Trophoblast cell (in vitro differentiated cells and primary cell): Measurements from ENCODE around the gene RPP25.
"Not testable (repeated sequence)": the region's sequence is repeated elsewhere in the genome, so short reads cannot be mapped to it uniquely, and the experiment has no call there.

ENCODE experiments used
- DNase-seq, 2 donors: peaks; one replicate each; pipeline ENCODE4 v3.0.0-alpha.2; 2016
- H2AFZ ChIP-seq: 2 replicates; pipeline ENCODE4 v1.6.1; 2013; ENCODE audit warnings: low read length, moderate library complexity, mild to moderate bottlenecking; ENCODE audit not compliant: insufficient read depth, poor library complexity
- H2AK5ac ChIP-seq: 2 replicates; pipeline ENCODE4 v1.6.1; 2013; ENCODE audit warnings: mild to moderate bottlenecking, low read length
- H2BK120ac ChIP-seq: 2 replicates; pipeline ENCODE4 v1.6.1; 2013; ENCODE audit warnings: low read length, mild to moderate bottlenecking, moderate library complexity; ENCODE audit not compliant: insufficient read depth, poor library complexity
- H2BK12ac ChIP-seq: 2 replicates; pipeline ENCODE4 v1.6.1; 2013; ENCODE audit warnings: mild to moderate bottlenecking, low read length, moderate library complexity
- H2BK5ac ChIP-seq: 2 replicates; pipeline ENCODE4 v1.6.1; 2013; ENCODE audit warnings: low read length, low read depth, moderate library complexity, mild to moderate bottlenecking; ENCODE audit not compliant: poor library complexity
- H3K14ac ChIP-seq: 2 replicates; pipeline ENCODE4 v1.6.1; 2013; ENCODE audit warnings: mild to moderate bottlenecking, low read length
- H3K18ac ChIP-seq: 2 replicates; pipeline ENCODE4 v1.6.1; 2013; ENCODE audit warnings: mild to moderate bottlenecking, low read length
- H3K23ac ChIP-seq: 2 replicates; pipeline ENCODE4 v1.6.1; 2013; ENCODE audit warnings: low read length
- H3K27ac ChIP-seq: 2 replicates; pipeline ENCODE4 v1.5.1; 2013; ENCODE audit warnings: low read depth, mild to moderate bottlenecking, inconsistent platforms, low read length, moderate library complexity
- H3K27me3 ChIP-seq: 2 replicates; pipeline ENCODE4 v1.6.1; 2013; ENCODE audit warnings: inconsistent platforms, mild to moderate bottlenecking, low read length, moderate library complexity; ENCODE audit not compliant: insufficient read depth
- H3K36me3 ChIP-seq, 2 experiments: 1 replicate in 1 of 2; 2 replicates in 1 of 2; pipeline ENCODE4 v1.6.1; 2013; ENCODE audit warnings: low read length in 2 of 2, mild to moderate bottlenecking in 2 of 2, moderate library complexity in 1 of 2; ENCODE audit not compliant: insufficient read depth in 2 of 2, control insufficient read depth in 1 of 2
- H3K4ac ChIP-seq: 2 replicates; pipeline ENCODE4 v1.6.1; 2013; ENCODE audit warnings: low read depth, mild to moderate bottlenecking, low read length, moderate library complexity
- H3K4me1 ChIP-seq, 2 experiments: 1 replicate in 1 of 2; 2 replicates in 1 of 2; pipeline ENCODE4 v1.6.1; 2013; ENCODE audit warnings: low read length in 2 of 2, mild to moderate bottlenecking in 2 of 2, moderate library complexity in 1 of 2; ENCODE audit not compliant: insufficient read depth in 2 of 2, control insufficient read depth in 1 of 2
- H3K4me2 ChIP-seq: 2 replicates; pipeline ENCODE4 v1.6.1; 2013; ENCODE audit warnings: inconsistent platforms, mild to moderate bottlenecking, low read length, moderate library complexity
- H3K4me3 ChIP-seq: 2 replicates; pipeline ENCODE4 v1.5.1; 2013; ENCODE audit warnings: mild to moderate bottlenecking, low read depth, low read length, inconsistent platforms
- H3K79me1 ChIP-seq: one replicate; pipeline ENCODE4 v1.6.1; 2013; ENCODE audit warnings: low read length
- H3K79me2 ChIP-seq: 2 replicates; pipeline ENCODE4 v1.6.1; 2013; ENCODE audit warnings: low read length, mild to moderate bottlenecking; ENCODE audit not compliant: control insufficient read depth, insufficient read depth, poor library complexity
- H3K9ac ChIP-seq: 2 replicates; pipeline ENCODE4 v1.6.1; 2013; ENCODE audit warnings: mild to moderate bottlenecking, low read length
- H3K9me3 ChIP-seq: 2 replicates; pipeline ENCODE4 v1.6.1; 2013; ENCODE audit warnings: low read depth, mild to moderate bottlenecking, control low read depth, inconsistent platforms, low read length; ENCODE audit not compliant: insufficient read depth
- H4K12ac ChIP-seq: 2 replicates; pipeline ENCODE4 v1.6.1; 2013; ENCODE audit warnings: low read depth, mild to moderate bottlenecking, low read length, moderate library complexity
- H4K8ac ChIP-seq: 2 replicates; pipeline ENCODE4 v1.6.1; 2013; ENCODE audit warnings: low read depth, mild to moderate bottlenecking, low read length, moderate library complexity
- H4K91ac ChIP-seq: one replicate; pipeline ENCODE4 v1.6.1; 2013; ENCODE audit warnings: low read depth, mild to moderate bottlenecking, low read length, moderate library complexity
- WGBS: extraction: QIAGEN DNeasy Blood & Tissue Kit; methylation state at CpG from one replicate; pipeline ENCODE4 v1.1.7; 2013; ENCODE audit warnings: missing lambda C conversion rate; ENCODE audit not compliant: insufficient read length, insufficient coverage; ENCODE audit errors: extremely low coverage; 5-methylcytosine and 5-hydroxymethylcytosine counted together

RPP25 gene

GRCh38 chr15:74937272-74937589 is 19.3 kb downstream of the RPP25 start:
- no peak for DNase-seq
- peak overlapping the region; percentile 95 for H3K27ac ChIP-seq
- H3K23ac ChIP-seq: no peak overlapping the region
- no peaks in the 10 kb centered on the region for H3K9me3 ChIP-seq
- H4K12ac ChIP-seq: peak overlapping the region; percentile 5
- no peak overlapping the region for H2BK12ac ChIP-seq
- H3K36me3 ChIP-seq: peaks cover 1 to 2% of the 10 kb centered on the region in 2 experiments
- peaks cover 11% of the 10 kb centered on the region for H3K79me1 ChIP-seq
- H3K4me2 ChIP-seq: peak overlapping the region; percentile 85
- H2AFZ ChIP-seq: peak overlapping the region; percentile 98
- H3K4ac ChIP-seq: peak overlapping the region; percentile 85
- no peaks in the 10 kb centered on the region for H3K27me3 ChIP-seq
- H2AK5ac ChIP-seq: no peak overlapping the region
- no peaks in the 10 kb centered on the region for H3K4me1 ChIP-seq
- H3K9ac ChIP-seq: peak overlapping the region; percentile 96
- H4K91ac ChIP-seq: peak overlapping the region; percentile 96
- H3K18ac ChIP-seq: peak overlapping the region; percentile 96
- peak overlapping the region; percentile 91 for H3K4me3 ChIP-seq
- H2BK5ac ChIP-seq: peak overlapping the region; percentile 84
- H3K79me2 ChIP-seq: peaks cover 12% of the 10 kb centered on the region
- WGBS: no CpG with 5 or more reads among the region's 18 CpGs
- H2BK120ac ChIP-seq: peak overlapping the region; percentile 91
- peak overlapping the region; percentile 98 for H3K14ac ChIP-seq
- H4K8ac ChIP-seq: peak overlapping the region; percentile 96

GRCh38 chr15:74935193-74935592 is 21.4 kb downstream of the RPP25 start:
- H4K12ac ChIP-seq, H2AFZ ChIP-seq, H3K9ac ChIP-seq, H4K91ac ChIP-seq, H2BK120ac ChIP-seq, H3K14ac ChIP-seq, H4K8ac ChIP-seq, H3K9me3 ChIP-seq, H3K4me3 ChIP-seq, H3K27ac ChIP-seq, H3K27me3 ChIP-seq, H3K18ac ChIP-seq, H3K4me2 ChIP-seq, H3K4ac ChIP-seq, H3K4me1 ChIP-seq, H2BK12ac ChIP-seq, H3K23ac ChIP-seq, H3K36me3 ChIP-seq, H2BK5ac ChIP-seq, H2AK5ac ChIP-seq: not testable (repeated sequence)
- DNase-seq: peak in 1 of 2 donors; percentile 15
- Histone ChIP-seq H3K79me1 (peaks cover 11% of the 10 kb centered on the region), H3K79me2 (peaks cover 12% of the 10 kb centered on the region)
- WGBS: no CpG with 5 or more reads among the region's 3 CpGs

- Histone ChIP-seq H2BK12ac (no peak overlapping the region), H3K14ac (no peak overlapping the region), H4K12ac (no peak overlapping the region), H2BK120ac (no peak overlapping the region), H4K8ac (no peak overlapping the region), H3K36me3 (peaks cover 12 to 17% of the 10 kb centered on the region in 2 experiments), H3K27me3 (no peaks in the 10 kb centered on the region), H3K9me3 (no peaks in the 10 kb centered on the region), H2AFZ (no peak overlapping the region), H3K9ac (no peak overlapping the region), H3K23ac (no peak overlapping the region), H3K18ac (no peak overlapping the region), H2BK5ac (no peak overlapping the region), H3K4me1 (no peaks in the 10 kb centered on the region), H2AK5ac (no peak overlapping the region), H3K4me3 (no peak overlapping the region), H3K4ac (peak overlapping the region; percentile 15), H3K27ac (no peak overlapping the region), H3K79me1 (peaks cover 11% of the 10 kb centered on the region), H3K79me2 (peaks cover 12% of the 10 kb centered on the region), H4K91ac (no peak overlapping the region), H3K4me2 (no peak overlapping the region)
- DNase-seq: no peak
- no CpG with 5 or more reads among the region's 2 CpGs for WGBS
These were observed 23.0 kb downstream of the RPP25 start for GRCh38 chr15:74933573-74933972.

GRCh38 chr15:74928771-74929198 is 27.8 kb downstream of the RPP25 start:
- no peak overlapping the region for H2BK12ac ChIP-seq
- H3K18ac ChIP-seq: no peak overlapping the region
- no peak overlapping the region for H2AFZ ChIP-seq
- no peak overlapping the region for H3K4me2 ChIP-seq
- no peak overlapping the region for H3K27ac ChIP-seq
- no peak overlapping the region for H2BK120ac ChIP-seq
- H2AK5ac ChIP-seq: no peak overlapping the region
- H2BK5ac ChIP-seq: no peak overlapping the region
- no peak overlapping the region for H4K91ac ChIP-seq
- H3K79me2 ChIP-seq: no peaks in the 10 kb centered on the region
- H3K4me1 ChIP-seq: no peaks in the 10 kb centered on the region
- H3K14ac ChIP-seq: no peak overlapping the region
- no peaks in the 10 kb centered on the region for H3K9me3 ChIP-seq
- DNase-seq: no peak
- no peak overlapping the region for H4K12ac ChIP-seq
- no peak overlapping the region for H3K23ac ChIP-seq
- H3K79me1 ChIP-seq: no peaks in the 10 kb centered on the region
- H4K8ac ChIP-seq: no peak overlapping the region
- no peak overlapping the region for H3K4me3 ChIP-seq
- H3K27me3 ChIP-seq: no peaks in the 10 kb centered on the region
- no peak overlapping the region for H3K9ac ChIP-seq
- no CpG with 5 or more reads among the region's 5 CpGs for WGBS
- H3K36me3 ChIP-seq: peaks cover 24% of the 10 kb centered on the region in 2 experiments
- H3K4ac ChIP-seq: no peak overlapping the region
